Measurements from ENCODE around the gene PRRT4. TPM values are rescaled to one million over a fixed set of nuclear protein-coding genes. Genes with fewer than 3 reads are reported as not detected.

The PRRT4 gene
- total and polyA plus RNA-seq, 4 donors, result 0.13 to 0.14 TPM; not detected in 2

- DNase-seq (ENCODE audit: low spot score), result no peak
- TF ChIP-seq, protein P1, sequence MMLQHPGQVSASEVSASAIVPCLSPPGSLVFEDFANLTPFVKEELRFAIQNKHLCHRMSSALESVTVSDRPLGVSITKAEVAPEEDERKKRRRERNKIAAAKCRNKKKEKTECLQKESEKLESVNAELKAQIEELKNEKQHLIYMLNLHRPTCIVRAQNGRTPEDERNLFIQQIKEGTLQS (IDR thresholded peaks at IDR 0.05), result no peak
- TF ChIP-seq ZBTB33 (IDR thresholded peaks at IDR 0.05) (no peak), FOXA2 (IDR thresholded peaks at IDR 0.05) (no peak), EGR1 (IDR thresholded peaks at IDR 0.05; ENCODE audit: low read depth in 2 of 2) (no peak), HNF4G (IDR thresholded peaks at IDR 0.05) (no peak), RAD21 (IDR thresholded peaks at IDR 0.05) (no peak), MAX (IDR thresholded peaks at IDR 0.05) (no peak), HNF4A (conservative IDR thresholded peaks at IDR 0.05) (no peak), TAF1 (conservative IDR thresholded peaks at IDR 0.05) (no peak), RXRA (IDR thresholded peaks at IDR 0.05) (no peak), YY1 (IDR thresholded peaks at IDR 0.05) (no peak), JUND (IDR thresholded peaks at IDR 0.05) (no peak), CTCF (IDR thresholded peaks at IDR 0.05; ENCODE audit: low read depth, low read length, missing input control) (no peak), GABPA (IDR thresholded peaks at IDR 0.05 in 1 of 2, conservative IDR thresholded peaks at IDR 0.05 in 1 of 2) (no peak), FOXA1 (IDR thresholded peaks at IDR 0.05) (no peak)
- TF ChIP-seq, protein P2, sequence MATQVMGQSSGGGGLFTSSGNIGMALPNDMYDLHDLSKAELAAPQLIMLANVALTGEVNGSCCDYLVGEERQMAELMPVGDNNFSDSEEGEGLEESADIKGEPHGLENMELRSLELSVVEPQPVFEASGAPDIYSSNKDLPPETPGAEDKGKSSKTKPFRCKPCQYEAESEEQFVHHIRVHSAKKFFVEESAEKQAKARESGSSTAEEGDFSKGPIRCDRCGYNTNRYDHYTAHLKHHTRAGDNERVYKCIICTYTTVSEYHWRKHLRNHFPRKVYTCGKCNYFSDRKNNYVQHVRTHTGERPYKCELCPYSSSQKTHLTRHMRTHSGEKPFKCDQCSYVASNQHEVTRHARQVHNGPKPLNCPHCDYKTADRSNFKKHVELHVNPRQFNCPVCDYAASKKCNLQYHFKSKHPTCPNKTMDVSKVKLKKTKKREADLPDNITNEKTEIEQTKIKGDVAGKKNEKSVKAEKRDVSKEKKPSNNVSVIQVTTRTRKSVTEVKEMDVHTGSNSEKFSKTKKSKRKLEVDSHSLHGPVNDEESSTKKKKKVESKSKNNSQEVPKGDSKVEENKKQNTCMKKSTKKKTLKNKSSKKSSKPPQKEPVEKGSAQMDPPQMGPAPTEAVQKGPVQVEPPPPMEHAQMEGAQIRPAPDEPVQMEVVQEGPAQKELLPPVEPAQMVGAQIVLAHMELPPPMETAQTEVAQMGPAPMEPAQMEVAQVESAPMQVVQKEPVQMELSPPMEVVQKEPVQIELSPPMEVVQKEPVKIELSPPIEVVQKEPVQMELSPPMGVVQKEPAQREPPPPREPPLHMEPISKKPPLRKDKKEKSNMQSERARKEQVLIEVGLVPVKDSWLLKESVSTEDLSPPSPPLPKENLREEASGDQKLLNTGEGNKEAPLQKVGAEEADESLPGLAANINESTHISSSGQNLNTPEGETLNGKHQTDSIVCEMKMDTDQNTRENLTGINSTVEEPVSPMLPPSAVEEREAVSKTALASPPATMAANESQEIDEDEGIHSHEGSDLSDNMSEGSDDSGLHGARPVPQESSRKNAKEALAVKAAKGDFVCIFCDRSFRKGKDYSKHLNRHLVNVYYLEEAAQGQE (IDR thresholded peaks at IDR 0.05), result no peak
- no peaks in the 10 kb centered on the region for H3K9me3 ChIP-seq (ENCODE audit: control insufficient read depth in 4 of 4, low read length in 3 of 4)
- no peaks in the 10 kb centered on the region for H3K4me1 ChIP-seq (ENCODE audit: control insufficient read depth in 4 of 4, insufficient read depth in 4 of 4, low read length in 3 of 4)
- H3K27ac ChIP-seq (ENCODE audit: low read depth in 1 of 2, low read length in 2 of 2), result no peak overlapping the region
- WGBS, result 90% methylated on average over 5 of the region's 5 CpGs
- no peak overlapping the region for H3K4me3 ChIP-seq (ENCODE audit: low read depth in 1 of 3, low read length in 3 of 3)
- H3K27me3 ChIP-seq (ENCODE audit: control insufficient read depth in 4 of 4, insufficient read depth in 4 of 4, low read length in 3 of 4), result no peaks in the 10 kb centered on the region
- peaks cover 8 to 72% (median 53%) of the 10 kb centered on the region in 4 donors for H3K36me3 ChIP-seq (ENCODE audit: control insufficient read depth in 4 of 4, insufficient read depth in 3 of 4, low read depth in 1 of 4, low read length in 3 of 4)
- no peak overlapping the region for H3K9ac ChIP-seq (ENCODE audit: low read depth in 1 of 2, low read length in 2 of 2)
These were observed 42.8 kb downstream of the PRRT4 start for GRCh38 chr7:128318691-128319090.

DNA sequence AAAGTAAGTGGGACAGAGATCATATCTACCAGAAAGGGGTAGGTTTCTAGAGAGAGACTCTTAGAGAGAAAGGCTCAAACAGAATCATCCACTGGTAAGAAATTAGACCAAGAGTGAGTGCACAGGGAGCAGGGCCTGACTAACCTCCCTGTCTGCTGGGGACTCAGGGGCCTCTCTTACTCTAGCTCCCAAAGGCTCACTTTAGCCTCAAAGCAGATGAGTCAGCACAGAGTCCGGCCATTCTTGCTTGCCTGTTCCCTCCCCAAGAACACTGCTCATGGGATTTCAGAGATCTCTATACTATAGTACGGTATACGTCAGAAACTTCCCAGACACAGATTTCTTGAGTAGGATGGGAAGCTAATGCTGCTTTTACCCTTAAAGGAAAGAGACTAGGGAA lies 50.5 kb downstream of the PRRT4 start:
- whole genome bisulfite sequencing, result 98% methylated on average over 3 of the region's 3 CpGs
- no peak overlapping the region for H3K9ac ChIP-seq (ENCODE audit: low read depth in 1 of 2, low read length in 2 of 2)
- H3K4me1 ChIP-seq (ENCODE audit: control insufficient read depth in 4 of 4, insufficient read depth in 4 of 4, low read length in 3 of 4), result no peaks in the 10 kb centered on the region
- DNase-seq (ENCODE audit: low spot score), result no peak
- H3K36me3 ChIP-seq (ENCODE audit: control insufficient read depth in 4 of 4, insufficient read depth in 3 of 4, low read depth in 1 of 4, low read length in 3 of 4), result peaks cover 19 to 83% (median 65%) of the 10 kb centered on the region in 4 donors
- no peaks in the 10 kb centered on the region for H3K27me3 ChIP-seq (ENCODE audit: control insufficient read depth in 4 of 4, insufficient read depth in 4 of 4, low read length in 3 of 4)
- no peak overlapping the region for H3K4me3 ChIP-seq (ENCODE audit: low read depth in 1 of 3, low read length in 3 of 3)
- H3K9me3 ChIP-seq (ENCODE audit: control insufficient read depth in 4 of 4, low read length in 3 of 4), result no peaks in the 10 kb centered on the region
- no peak overlapping the region for H3K27ac ChIP-seq (ENCODE audit: low read depth in 1 of 2, low read length in 2 of 2)
- TF ChIP-seq GABPA (IDR thresholded peaks at IDR 0.05 in 1 of 2, conservative IDR thresholded peaks at IDR 0.05 in 1 of 2) (no peak), SP1 (IDR thresholded peaks at IDR 0.05) (no peak), JUND (IDR thresholded peaks at IDR 0.05) (no peak), CTCF (IDR thresholded peaks at IDR 0.05; ENCODE audit: low read depth, low read length, missing input control) (no peak), ZBTB33 (IDR thresholded peaks at IDR 0.05) (no peak), RXRA (IDR thresholded peaks at IDR 0.05) (no peak), FOXA2 (IDR thresholded peaks at IDR 0.05) (no peak), NR2F2 (IDR thresholded peaks at IDR 0.05) (no peak)
- TF ChIP-seq, protein P1 (IDR thresholded peaks at IDR 0.05), result no peak

Measured in liver (tissue), 9 donors.